Activated CD8-positive, alpha-beta memory T cell treated with anti-CD3 and anti-CD28 coated beads for 4 hours (primary cell): ENCODE results near the gene ASB18.

Experiments used
- DNase-seq, 2 donors: peaks; one replicate each; pipeline ENCODE4 v3.0.0-alpha.2; 2020; ENCODE audit warnings: low read depth in 2 of 2

ASB18 gene

DNA sequence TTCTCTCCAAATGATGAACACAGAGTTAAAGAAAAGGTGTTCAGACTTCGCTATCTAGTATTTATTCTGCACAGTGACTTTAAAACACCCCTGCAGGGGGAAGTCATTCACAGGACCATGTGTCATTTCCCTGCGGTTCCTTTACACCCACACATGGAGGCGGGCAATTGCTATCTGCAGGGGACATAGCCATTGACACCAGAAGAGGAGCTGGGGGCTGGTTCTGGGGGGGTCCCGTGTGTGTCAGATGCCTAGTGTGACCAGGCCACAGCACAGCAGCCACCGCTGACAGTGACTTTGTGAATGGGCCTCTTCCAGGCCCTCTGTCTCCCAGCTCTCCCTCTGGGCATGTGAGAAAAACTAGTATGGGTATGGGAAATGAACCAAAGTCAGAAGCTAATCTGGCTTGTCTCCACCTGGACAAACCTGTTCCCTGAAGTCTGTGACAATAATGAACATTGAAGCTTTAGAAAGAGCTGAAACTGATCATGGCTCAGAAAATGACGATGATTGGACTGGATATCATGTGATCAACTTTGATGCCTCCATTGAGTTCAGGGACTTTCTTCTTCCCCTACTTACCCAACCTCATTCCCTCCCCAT is 88.6 kb downstream of the ASB18 start:
- no peak for DNase-seq

GRCh38 chr2:236173729-236174607 is 90.2 kb downstream of the ASB18 start:
- DNase-seq: no peak

DNA sequence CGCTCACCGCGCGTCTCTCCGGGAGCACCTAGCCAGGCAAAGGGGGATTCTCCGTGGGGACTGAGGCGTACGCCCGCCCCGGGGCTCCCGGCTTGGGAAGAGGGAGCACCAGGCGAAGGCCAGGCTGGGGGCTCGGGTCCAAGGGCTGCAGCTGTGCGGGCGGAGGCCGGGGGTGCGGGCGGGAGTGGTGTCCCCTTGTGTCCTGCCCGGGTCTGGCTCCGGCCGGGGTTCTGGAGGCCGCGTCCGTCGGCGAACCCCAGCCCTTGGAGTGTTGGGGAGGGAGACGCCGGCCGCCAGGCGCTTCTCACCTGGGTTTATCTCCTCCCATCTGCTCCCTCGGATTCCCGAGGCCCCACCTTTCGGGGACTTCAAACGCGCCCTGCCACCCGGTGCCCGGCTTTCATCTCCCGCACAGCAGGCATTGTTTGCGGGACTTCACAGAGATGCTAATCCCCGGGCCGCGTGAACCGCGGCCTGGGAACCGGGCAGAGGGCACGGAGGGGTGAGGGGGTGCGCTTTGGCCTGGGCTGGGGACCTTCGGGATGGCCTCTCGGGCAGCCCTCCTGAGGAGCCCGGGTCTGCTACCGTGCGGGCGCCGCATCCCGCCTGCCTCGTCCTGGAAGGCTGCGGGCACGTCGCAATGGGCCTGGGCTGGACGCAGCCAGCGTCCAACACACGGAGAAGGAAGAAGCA is 91.0 kb downstream of the ASB18 start:
- DNase-seq: no peak

GRCh38 chr2:236172255-236173035 is 91.8 kb downstream of the ASB18 start:
- no peak for DNase-seq

DNA sequence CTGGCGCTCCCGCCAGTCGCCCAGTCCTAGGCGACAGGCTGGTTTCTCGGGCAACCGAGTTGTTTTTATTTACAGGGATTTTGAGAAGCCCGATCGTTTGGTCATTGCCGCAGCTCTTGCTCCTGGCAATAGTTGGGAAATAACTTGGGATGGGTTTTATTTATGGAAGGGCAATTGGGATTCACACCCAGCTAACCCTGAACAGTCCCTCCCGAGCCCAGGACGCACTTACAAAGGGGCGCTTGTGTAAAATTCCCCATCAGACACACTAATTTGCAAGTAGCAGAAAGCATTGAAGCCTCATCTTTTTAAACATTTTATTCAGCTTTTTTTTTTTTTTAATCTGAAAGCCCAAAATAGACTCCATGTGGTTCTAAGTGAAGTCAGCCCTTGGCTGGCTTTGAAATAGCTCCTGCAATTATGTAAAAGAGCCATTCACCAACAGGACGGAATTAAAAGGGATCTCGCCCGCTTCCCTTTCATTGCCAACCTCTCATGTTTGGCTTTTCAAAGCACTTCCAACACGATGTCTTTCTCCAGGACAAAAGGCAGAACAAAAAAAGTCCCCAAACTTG is 92.4 kb downstream of the ASB18 start:
- DNase-seq: no peak

- no peak for DNase-seq
These were observed 93.0 kb downstream of the ASB18 start for GRCh38 chr2:236171181-236171679.

DNA sequence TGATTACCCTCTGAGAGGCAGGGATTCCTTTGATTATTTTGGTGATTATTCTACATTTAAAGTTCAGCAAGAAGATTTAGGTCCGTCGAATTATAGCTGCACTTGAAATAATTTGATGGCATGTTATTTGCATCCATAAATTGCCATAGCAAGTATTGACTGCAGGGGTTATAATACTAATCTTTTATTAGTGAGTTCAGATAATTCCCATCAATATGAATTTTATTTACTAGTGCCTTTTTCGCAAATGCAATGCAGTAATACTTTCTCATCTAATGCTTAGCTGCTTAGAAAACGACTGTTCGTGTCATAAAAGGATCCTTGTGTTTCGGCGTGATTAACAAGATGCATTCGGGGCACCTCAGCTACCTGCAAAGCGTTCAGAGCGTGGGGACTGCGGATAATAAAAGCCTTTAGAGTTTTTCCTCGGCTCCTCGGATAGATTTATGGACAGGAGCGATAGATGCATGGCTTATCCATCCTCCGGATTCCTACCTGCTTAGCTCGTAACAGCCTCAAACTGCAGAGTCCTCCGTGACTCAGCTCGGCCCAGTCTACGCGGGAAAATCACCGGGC is 93.5 kb downstream of the ASB18 start:
- no peak for DNase-seq

DNA sequence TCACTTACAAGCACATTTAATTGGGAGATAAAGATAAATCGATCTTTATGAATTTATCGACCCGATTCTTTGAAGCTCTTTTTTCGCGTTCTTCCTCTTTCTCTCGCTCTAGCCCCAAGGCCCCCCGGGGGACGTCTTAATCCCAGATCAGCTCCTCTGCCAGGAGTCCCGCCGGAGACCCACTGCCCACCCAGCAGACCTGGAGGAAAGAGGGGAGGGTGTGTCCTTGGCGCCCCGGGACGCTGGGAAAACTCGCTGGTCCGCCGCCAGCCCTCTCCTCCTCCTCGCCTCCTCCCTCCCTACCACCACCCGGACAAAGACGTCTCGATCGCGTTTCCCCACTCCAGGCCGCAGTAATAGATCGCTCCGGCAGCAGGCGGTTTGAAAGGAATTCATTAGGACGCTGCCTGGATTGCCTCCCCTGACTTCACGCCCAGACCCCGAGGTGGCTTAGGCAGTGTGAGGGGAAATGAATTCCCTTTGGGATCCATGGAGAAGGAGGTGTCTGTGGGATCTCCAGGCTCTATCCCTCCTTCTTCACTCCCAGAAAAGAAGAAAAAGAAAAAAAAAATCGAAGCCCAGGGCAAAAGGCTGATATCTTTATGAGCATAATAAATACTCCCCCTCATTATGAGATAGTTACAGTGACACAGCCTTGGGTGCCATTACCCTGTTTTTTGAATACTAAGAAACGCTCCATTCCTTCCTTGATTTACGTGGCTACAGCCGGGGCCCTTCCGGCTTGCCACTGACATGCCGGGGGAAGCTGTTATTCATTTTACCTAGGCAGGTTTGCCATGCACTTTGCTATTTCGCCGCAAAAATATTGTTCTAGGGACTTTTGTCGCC is 94.2 kb downstream of the ASB18 start:
- no peak for DNase-seq

GRCh38 chr2:236169151-236169721 is 95.0 kb downstream of the ASB18 start:
- no peak for DNase-seq

DNA sequence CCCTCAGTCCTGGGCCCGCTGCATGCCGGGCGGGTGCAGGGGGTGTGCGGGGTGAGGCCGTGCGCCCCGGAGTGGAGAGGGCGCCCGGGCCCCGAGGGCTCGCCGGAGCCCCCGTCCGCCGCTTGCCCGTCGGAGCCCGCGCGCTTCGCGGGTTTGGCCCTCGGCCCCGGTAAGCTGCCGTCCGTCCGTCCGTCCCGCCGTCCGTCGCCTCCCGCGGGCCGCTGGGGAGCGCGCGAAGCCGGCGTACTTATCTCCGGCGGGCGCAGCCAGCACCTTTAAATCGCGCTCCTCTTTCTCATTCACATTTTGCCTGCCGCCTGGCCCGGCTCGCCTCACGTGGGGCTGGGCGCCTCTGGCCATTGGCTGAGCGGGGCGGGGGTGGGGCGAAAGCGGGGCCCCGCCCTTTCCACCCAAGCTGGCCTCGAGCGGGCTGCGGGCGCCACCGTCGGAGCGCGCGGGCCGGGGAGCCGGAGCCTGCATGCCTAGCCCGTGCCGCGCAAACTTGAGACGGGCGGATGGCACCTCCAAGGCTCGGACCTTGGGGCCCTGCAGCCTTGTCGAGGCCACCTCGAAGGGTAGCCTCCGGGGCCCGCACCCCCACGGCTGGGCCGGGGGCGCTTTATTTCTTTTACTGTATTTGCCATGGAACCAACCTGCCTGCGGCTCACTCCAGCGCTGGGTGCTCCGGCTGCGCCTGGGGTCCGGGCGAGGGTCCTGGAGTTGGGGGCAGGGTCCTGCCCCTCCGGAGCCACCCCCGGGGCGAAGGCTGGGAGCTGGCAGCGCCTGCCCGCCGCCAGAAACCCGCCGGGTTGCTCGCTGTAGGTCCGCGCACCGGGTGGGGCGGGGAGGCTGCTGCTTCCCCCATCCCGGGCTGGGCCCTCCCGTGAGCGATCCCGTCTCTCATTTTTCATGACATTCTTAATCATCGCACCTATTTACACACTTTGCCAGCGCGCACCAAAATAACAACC is 95.8 kb downstream of the ASB18 start, which contains the start of gene GBX2:
GBX2 (minus strand) TSS at position 277 of the 971 bp plus-strand sequence. CDS start 415 bp downstream, outside the sequence.
- no peak for DNase-seq

DNA sequence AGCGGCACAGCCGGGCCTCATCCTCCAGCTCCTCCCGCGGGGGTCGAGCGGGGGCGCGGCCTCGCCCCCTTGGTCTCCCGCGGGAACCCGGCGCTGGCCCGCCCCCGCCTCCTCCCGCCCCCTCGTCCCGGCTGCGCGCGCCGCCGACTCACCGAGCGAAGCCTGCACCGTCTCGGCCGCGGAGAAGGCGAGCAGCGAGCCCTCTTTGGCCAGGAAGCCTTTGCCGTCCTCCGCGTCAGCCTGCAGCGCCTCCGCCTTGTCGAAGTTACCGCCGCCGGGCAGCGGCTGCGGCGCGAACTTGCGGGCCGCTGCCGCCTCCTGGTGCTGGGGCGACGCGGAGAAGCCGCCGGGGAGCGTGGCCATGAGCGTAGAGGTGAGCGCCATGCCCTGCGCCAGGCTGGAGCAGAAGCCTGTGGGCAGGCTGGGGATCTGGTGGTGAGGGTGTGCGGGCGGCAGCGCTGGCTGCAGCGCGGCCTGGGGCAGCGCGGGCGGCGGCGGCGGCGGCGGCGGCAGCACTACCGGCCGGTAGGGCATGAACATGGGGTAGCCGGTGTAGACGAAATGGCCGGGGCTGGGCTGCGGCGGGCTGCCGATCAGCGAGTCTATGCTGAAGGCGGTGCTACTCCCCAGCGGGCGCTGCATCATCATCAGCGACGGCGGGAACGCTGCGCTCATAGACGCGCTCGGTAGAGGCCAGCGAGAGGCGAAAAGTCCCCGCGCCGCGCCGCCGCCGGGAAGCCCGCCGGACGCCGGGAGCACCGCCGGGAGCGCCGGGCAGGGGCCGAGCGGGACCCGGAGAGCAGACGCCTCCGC is 96.7 kb downstream of the ASB18 start:
- DNase-seq: no peak

DNA sequence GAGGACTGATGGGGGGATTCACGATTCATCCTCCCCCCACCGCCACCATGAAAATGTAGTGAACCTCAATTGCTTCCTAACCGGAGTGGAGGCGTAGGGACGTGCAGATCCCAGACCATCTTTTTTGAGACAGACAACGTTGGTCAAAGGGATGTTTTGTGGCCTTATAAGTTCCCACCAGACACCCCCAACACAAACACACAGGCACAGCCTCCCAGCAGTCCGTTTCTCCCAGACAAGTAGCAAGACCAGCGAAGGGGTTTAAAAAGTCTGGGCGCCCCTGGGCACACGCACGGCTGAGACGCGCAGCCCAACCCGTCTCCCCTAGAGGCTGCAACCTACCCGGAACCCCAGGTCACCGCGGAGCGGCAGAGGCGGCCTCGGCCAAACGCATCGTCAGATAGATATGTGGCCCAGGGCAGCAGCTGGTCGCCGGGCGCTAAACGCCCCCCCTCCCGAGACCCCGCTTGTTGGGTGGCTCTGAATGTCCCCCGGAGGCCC is 97.4 kb downstream of the ASB18 start:
- no peak for DNase-seq

DNA sequence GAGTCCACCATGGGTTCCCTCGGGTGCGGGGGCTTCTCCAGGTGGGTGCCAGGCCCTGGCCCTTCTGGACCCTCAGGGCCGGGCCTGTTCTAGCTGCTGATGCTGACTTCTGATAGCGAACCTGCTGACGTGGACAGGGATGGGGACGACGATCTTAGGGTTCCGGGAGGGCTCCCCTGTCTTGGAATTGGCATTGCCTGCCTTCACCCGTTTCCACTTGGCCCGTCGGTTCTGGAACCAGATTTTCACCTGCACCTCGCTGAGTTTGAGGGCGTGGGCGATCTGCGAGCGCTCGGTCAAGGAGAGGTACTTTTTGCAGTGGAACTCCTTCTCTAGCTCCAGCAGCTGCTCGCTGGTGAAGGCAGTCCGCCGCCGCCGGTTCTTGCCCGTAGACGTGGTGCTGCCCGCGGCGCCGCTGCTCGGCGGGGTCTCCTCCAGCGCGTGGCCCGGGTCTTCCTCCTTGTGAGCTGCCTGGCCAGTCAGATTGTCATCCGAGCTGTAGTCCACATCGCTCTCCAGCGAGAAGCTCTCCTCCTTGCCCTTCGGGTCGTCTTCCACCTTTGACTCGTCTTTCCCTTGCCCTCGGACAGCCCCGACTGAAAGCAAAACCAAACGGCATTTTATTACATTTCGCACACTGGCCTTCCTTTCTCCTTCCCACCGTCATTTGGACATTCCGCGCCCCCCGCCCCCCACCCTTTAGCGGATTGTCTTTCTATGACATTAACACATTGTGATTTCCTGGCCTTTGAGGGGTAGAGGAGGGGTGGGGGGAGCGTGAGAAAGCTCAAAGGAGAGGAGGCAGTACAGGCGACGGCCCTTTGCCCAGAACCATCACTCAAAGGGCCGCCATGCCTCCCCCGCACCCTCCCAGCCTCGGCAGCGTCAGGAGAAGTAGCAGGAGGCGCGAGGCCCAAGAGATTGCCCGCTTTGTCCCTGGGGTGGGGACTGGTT is 98.1 kb downstream of the ASB18 start:
- no peak for DNase-seq

DNA sequence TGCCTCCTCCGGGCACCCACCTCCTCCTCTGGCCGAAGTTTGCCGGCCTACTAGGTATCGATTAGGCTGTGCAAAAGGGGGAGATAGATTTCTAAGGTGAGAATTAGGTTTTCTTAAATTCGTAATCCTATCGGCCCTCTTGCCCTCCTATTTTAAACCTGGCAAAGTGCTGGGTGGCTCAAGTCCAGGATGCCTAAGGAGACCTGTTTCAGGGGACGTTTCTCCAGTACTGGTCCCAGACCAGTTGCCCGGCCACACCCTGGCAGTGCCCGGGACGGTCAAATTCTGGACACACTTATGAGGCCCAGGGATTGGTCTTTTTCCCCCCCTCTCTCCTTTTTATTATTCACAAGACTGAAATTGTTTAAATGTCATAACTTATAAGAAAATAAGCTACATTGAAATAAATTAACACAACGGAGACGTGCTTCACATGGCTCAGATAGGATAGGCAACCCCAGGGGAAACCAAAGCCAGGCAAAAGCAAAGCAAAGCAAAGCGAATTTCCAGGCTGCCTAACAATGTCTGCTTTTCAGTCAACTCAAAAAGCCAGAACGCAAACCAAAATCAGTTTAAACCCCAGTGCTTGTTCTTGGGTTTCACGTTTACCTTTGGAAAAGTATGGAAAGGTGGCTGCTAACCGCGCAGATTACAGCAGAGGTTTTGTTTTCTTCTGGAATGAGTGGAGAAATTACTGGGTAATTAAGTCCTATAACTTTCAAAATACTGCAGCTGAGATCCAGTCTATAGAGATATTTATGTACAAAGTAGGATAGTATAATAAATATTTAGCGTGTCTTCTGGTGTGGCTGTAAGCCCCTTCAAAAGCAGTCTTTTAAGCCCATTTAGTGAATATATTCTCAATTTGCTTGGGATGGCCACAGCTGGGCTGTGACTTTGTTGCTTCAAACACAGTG is 99.0 kb downstream of the ASB18 start:
- DNase-seq: no peak
